ENCODE measurements around the gene DNAH12. TPM values are rescaled to one million over a fixed set of nuclear protein-coding genes. Genes with fewer than 3 reads are reported as not detected.

Gene DNAH12
- total and polyA plus RNA-seq, 9 of the 15 experiments (the other 6 are each of a cell fraction or from before 2014, with no cell fraction given) = 0.01 to 0.04 (median 0.01) TPM; not detected in 5

DNA sequence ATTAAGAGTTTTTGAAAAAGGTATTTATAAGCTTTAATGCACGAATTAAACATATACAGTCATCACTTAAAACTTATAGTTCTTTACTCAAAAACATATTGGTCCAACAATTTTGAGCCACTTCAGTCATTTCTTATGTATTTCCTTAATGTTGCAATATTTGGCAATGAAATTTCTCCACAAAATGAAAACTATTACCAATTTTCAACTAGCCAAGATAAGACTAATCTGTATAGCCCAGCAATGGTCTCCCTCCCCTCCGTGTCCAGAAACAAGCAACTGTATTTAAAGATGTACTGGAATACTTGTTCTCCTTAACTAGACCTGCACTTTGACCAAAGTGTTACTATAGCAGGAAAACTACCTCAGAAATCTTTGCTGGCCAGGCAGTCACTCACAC, 43.8 kb upstream of the DNAH12 start (continued):
- TF ChIP-seq, protein P1, sequence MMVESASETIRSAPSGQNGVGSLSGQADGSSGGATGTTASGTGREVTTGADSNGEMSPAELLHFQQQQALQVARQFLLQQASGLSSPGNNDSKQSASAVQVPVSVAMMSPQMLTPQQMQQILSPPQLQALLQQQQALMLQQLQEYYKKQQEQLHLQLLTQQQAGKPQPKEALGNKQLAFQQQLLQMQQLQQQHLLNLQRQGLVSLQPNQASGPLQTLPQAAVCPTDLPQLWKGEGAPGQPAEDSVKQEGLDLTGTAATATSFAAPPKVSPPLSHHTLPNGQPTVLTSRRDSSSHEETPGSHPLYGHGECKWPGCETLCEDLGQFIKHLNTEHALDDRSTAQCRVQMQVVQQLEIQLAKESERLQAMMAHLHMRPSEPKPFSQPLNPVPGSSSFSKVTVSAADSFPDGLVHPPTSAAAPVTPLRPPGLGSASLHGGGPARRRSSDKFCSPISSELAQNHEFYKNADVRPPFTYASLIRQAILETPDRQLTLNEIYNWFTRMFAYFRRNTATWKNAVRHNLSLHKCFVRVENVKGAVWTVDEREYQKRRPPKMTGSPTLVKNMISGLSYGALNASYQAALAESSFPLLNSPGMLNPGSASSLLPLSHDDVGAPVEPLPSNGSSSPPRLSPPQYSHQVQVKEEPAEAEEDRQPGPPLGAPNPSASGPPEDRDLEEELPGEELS (CRISPR knock-in tag; IDR thresholded peaks at IDR 0.05; ENCODE audit: borderline replicate concordance) = no peak
- TF ChIP-seq TBL1XR1 (IDR thresholded peaks at IDR 0.05; ENCODE audit: low read length in 2 of 2) (no peak), GATAD2A (IDR thresholded peaks at IDR 0.05) (no peak), ESRRB (CRISPR knock-in tag; IDR thresholded peaks at IDR 0.05; ENCODE audit: borderline replicate concordance) (no peak), NFIC (IDR thresholded peaks at IDR 0.05) (no peak), RBM15 (IDR thresholded peaks at IDR 0.05; ENCODE audit: insufficient read depth, low read length) (no peak), CEBPB (tag; IDR thresholded peaks at IDR 0.05) (0 out of 2 replicates have a peak, but pooled peaks have one; percentile 18), MAFG (tag; conservative IDR thresholded peaks at IDR 0.05) (no peak), ARID1B (IDR thresholded peaks at IDR 0.05) (peak; percentile 56), KDM2B (CRISPR knock-in tag; IDR thresholded peaks at IDR 0.05) (no peak), ARID2 (IDR thresholded peaks at IDR 0.05) (no peak), BRD4 (IDR thresholded peaks at IDR 0.05) (no peak)
- TF ChIP-seq, protein P2, sequence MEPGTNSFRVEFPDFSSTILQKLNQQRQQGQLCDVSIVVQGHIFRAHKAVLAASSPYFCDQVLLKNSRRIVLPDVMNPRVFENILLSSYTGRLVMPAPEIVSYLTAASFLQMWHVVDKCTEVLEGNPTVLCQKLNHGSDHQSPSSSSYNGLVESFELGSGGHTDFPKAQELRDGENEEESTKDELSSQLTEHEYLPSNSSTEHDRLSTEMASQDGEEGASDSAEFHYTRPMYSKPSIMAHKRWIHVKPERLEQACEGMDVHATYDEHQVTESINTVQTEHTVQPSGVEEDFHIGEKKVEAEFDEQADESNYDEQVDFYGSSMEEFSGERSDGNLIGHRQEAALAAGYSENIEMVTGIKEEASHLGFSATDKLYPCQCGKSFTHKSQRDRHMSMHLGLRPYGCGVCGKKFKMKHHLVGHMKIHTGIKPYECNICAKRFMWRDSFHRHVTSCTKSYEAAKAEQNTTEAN (CRISPR knock-in tag; IDR thresholded peaks at IDR 0.05) = no peak
- TF ChIP-seq, protein P3, sequence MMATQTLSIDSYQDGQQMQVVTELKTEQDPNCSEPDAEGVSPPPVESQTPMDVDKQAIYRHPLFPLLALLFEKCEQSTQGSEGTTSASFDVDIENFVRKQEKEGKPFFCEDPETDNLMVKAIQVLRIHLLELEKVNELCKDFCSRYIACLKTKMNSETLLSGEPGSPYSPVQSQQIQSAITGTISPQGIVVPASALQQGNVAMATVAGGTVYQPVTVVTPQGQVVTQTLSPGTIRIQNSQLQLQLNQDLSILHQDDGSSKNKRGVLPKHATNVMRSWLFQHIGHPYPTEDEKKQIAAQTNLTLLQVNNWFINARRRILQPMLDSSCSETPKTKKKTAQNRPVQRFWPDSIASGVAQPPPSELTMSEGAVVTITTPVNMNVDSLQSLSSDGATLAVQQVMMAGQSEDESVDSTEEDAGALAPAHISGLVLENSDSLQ (IDR thresholded peaks at IDR 0.05) = no peak
- TF ChIP-seq, protein P4, sequence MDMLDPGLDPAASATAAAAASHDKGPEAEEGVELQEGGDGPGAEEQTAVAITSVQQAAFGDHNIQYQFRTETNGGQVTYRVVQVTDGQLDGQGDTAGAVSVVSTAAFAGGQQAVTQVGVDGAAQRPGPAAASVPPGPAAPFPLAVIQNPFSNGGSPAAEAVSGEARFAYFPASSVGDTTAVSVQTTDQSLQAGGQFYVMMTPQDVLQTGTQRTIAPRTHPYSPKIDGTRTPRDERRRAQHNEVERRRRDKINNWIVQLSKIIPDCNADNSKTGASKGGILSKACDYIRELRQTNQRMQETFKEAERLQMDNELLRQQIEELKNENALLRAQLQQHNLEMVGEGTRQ (CRISPR knock-in tag; IDR thresholded peaks at IDR 0.05) = no peak
- TF ChIP-seq, protein P5, sequence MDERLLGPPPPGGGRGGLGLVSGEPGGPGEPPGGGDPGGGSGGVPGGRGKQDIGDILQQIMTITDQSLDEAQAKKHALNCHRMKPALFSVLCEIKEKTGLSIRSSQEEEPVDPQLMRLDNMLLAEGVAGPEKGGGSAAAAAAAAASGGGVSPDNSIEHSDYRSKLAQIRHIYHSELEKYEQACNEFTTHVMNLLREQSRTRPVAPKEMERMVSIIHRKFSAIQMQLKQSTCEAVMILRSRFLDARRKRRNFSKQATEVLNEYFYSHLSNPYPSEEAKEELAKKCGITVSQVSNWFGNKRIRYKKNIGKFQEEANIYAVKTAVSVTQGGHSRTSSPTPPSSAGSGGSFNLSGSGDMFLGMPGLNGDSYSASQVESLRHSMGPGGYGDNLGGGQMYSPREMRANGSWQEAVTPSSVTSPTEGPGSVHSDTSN (CRISPR knock-in tag; IDR thresholded peaks at IDR 0.05; ENCODE audit: low read depth) = no peak
- TF ChIP-seq, protein P5 (tag; conservative IDR thresholded peaks at IDR 0.05; ENCODE audit: low read depth) = no peak
- TF ChIP-seq, protein P6, sequence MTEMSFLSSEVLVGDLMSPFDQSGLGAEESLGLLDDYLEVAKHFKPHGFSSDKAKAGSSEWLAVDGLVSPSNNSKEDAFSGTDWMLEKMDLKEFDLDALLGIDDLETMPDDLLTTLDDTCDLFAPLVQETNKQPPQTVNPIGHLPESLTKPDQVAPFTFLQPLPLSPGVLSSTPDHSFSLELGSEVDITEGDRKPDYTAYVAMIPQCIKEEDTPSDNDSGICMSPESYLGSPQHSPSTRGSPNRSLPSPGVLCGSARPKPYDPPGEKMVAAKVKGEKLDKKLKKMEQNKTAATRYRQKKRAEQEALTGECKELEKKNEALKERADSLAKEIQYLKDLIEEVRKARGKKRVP (CRISPR knock-in tag; IDR thresholded peaks at IDR 0.05) = no peak
